ENCODE data around the gene SMAD3. TPM values are rescaled to one million over a fixed set of nuclear protein-coding genes. Genes with fewer than 3 reads are reported as not detected.

SMAD3 gene
- total and polyA plus RNA-seq, 10 of the 15 experiments (the other 5 are each of a cell fraction or from before 2014, with no cell fraction given): 5.6 to 43.2 (median 16.0) TPM

DNA sequence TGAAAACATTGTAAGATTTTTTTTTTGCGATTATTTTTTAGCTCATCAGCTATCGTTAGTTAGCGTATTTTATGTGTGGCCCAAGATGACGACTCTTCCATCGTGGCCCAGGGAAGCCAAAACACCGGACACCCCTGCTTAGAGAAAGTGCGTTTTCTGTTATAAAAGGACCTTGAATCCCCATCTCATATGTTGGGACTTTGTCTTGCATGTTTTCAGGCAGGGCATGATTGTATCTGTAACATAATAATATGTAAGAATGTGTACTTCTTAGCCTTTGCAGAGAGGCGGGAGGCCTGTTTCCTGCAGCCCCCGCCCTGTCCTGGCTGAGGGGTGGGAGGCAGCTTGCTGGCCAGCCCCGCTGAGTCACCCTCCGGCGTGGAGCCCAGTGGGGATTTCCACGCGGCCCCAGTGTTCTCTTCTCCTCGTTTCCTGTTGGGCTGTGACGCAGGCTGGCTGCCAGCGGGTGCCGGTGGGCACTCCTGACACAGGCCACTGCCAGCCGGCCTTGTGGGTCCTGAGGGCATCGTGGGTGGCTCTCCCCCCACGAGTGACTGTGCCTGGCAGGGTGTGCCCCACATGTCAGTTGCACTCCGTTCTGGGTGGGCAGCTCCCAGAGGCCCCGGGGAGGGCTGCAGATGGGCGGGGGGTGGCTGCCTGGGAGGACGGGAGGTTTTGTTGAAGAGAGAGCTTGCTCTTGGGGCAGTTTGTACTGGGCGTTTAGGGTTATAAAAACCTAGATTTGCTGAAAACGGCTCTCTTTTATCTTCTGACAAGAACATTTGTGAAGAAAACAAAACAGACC is 55.6 kb downstream of the SMAD3 start:
- Histone ChIP-seq H3K4me1 (ENCODE audit: control insufficient read depth, insufficient read depth, low read length) (peaks cover 49% of the 10 kb centered on the region), H3K9me3 (replicated peaks; ENCODE audit: control insufficient read depth, insufficient read depth, low read length) (no peaks in the 10 kb centered on the region), H4K20me1 (ENCODE audit: control insufficient read depth, insufficient read depth) (no peaks in the 10 kb centered on the region), H3K79me2 (ENCODE audit: control insufficient read depth, insufficient read depth, low read length) (peaks cover 69% of the 10 kb centered on the region), H3K36me3 (ENCODE audit: control insufficient read depth in 2 of 2, insufficient read depth in 2 of 2, low read length in 1 of 2) (peaks cover 5 to 8% of the 10 kb centered on the region in 2 experiments; a peak in 2 of 4 replicates), H3K4me3 (no peak overlapping the region), H3K4me2 (ENCODE audit: control insufficient read depth, insufficient read depth) (peak overlapping the region; percentile 64), H3K27ac (ENCODE audit: control insufficient read depth, insufficient read depth) (peak overlapping the region; percentile 58), H3K9ac (ENCODE audit: control insufficient read depth, insufficient read depth, low read length) (peak overlapping the region; percentile 27), H3K27me3 (replicated peaks in 1 of 2; ENCODE audit: control insufficient read depth in 2 of 2, insufficient read depth in 2 of 2, low read length in 1 of 2) (no peaks in the 10 kb centered on the region), H2AFZ (ENCODE audit: control insufficient read depth, low read depth, low read length) (peak overlapping the region; percentile 32; the same call in 1 of the 2 replicates)
- ATAC-seq (peak; percentile 92), DNase-seq (ENCODE audit: low read depth, low spot score) (peak; percentile 51), FAIRE-seq (no peak)
- POLR2A ChIA-PET: interaction anchor here (0.6 to 3.1 kb wide), 12 partner anchors 9 to 119 kb away, joined by 3 to 24 read pairs (median 4); no protein-coding TSS in a partner anchor
- RAD21 ChIA-PET (ENCODE audit: unreplicated experiment): interaction anchor here (0.7 to 7.2 kb wide), 16 partner anchors 8 to 55 kb away, joined by 3 to 57 read pairs (median 4); partner anchors contain the start of gene SMAD3
- BruUV-seq (replicated peaks): TSS peak; percentile 82
- WGBS (ENCODE audit: insufficient coverage, insufficient replicate concordance, low lambda C conversion rate, missing lambda C conversion rate): 4% methylated on average over 27 of the region's 27 CpGs
- SMC1A ChIA-PET (ENCODE audit: uncharacterized antibody, unreplicated experiment): interaction anchor here (0.7 to 14.1 kb wide), 12 partner anchors 12 to 717 kb away, joined by 3 to 179 read pairs (median 5); no protein-coding TSS in a partner anchor
- intact Hi-C loops (cut with micrococcal nuclease; ENCODE audit: unreplicated experiment): no loop called here
- CTCF ChIA-PET: interaction anchor here (0.8 to 3.9 kb wide), 7 partner anchors 7 to 42 kb away, joined by 3 to 14 read pairs (median 5); no protein-coding TSS in a partner anchor
- in situ Hi-C loops (cut with MboI): no loop called here
- TF ChIP-seq SREBF1 (IDR thresholded peaks at IDR 0.05; ENCODE audit: low read length): no peak
- peak; percentile 73 for TF ChIP-seq PAX5 (IDR thresholded peaks at IDR 0.05; ENCODE audit: borderline replicate concordance, low read depth, low read length)
- no peak for TF ChIP-seq ZNF384 (IDR thresholded peaks at IDR 0.05; ENCODE audit: borderline replicate concordance, low read depth, low read length)
- TF ChIP-seq EGR1 (IDR thresholded peaks at IDR 0.05; ENCODE audit: borderline replicate concordance in 1 of 2, low read depth in 2 of 2, low read length in 2 of 2): no peak
- 0 out of 4 replicates have a peak, but pooled peaks of 1 of the 2 experiments have one; percentile 30 for TF ChIP-seq SRF (IDR thresholded peaks at IDR 0.05; ENCODE audit: low read depth in 2 of 2, low read length in 2 of 2)
- TF ChIP-seq, protein P1, sequence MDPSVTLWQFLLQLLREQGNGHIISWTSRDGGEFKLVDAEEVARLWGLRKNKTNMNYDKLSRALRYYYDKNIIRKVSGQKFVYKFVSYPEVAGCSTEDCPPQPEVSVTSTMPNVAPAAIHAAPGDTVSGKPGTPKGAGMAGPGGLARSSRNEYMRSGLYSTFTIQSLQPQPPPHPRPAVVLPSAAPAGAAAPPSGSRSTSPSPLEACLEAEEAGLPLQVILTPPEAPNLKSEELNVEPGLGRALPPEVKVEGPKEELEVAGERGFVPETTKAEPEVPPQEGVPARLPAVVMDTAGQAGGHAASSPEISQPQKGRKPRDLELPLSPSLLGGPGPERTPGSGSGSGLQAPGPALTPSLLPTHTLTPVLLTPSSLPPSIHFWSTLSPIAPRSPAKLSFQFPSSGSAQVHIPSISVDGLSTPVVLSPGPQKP (IDR thresholded peaks at IDR 0.05; ENCODE audit: low read depth, low read length): no peak
- TF ChIP-seq, protein P2, sequence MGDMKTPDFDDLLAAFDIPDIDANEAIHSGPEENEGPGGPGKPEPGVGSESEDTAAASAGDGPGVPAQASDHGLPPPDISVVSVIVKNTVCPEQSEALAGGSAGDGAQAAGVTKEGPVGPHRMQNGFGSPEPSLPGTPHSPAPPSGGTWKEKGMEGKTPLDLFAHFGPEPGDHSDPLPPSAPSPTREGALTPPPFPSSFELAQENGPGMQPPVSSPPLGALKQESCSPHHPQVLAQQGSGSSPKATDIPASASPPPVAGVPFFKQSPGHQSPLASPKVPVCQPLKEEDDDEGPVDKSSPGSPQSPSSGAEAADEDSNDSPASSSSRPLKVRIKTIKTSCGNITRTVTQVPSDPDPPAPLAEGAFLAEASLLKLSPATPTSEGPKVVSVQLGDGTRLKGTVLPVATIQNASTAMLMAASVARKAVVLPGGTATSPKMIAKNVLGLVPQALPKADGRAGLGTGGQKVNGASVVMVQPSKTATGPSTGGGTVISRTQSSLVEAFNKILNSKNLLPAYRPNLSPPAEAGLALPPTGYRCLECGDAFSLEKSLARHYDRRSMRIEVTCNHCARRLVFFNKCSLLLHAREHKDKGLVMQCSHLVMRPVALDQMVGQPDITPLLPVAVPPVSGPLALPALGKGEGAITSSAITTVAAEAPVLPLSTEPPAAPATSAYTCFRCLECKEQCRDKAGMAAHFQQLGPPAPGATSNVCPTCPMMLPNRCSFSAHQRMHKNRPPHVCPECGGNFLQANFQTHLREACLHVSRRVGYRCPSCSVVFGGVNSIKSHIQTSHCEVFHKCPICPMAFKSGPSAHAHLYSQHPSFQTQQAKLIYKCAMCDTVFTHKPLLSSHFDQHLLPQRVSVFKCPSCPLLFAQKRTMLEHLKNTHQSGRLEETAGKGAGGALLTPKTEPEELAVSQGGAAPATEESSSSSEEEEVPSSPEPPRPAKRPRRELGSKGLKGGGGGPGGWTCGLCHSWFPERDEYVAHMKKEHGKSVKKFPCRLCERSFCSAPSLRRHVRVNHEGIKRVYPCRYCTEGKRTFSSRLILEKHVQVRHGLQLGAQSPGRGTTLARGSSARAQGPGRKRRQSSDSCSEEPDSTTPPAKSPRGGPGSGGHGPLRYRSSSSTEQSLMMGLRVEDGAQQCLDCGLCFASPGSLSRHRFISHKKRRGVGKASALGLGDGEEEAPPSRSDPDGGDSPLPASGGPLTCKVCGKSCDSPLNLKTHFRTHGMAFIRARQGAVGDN (IDR thresholded peaks at IDR 0.05): peak; percentile 99
- TF ChIP-seq, protein P3, sequence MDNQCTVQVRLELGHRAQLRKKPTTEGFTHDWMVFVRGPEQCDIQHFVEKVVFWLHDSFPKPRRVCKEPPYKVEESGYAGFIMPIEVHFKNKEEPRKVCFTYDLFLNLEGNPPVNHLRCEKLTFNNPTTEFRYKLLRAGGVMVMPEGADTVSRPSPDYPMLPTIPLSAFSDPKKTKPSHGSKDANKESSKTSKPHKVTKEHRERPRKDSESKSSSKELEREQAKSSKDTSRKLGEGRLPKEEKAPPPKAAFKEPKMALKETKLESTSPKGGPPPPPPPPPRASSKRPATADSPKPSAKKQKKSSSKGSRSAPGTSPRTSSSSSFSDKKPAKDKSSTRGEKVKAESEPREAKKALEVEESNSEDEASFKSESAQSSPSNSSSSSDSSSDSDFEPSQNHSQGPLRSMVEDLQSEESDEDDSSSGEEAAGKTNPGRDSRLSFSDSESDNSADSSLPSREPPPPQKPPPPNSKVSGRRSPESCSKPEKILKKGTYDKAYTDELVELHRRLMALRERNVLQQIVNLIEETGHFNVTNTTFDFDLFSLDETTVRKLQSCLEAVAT (IDR thresholded peaks at IDR 0.05): peak; percentile 90; the same call in 1 of the 2 replicates
- peak; percentile 70; the same call in 1 of the 2 replicates for TF ChIP-seq LARP7 (IDR thresholded peaks at IDR 0.05)
- no peak for TF ChIP-seq IRF4 (IDR thresholded peaks at IDR 0.05; ENCODE audit: low read depth, low read length)
- 0 out of 2 replicates have a peak, but pooled peaks have one; percentile 16 for TF ChIP-seq RFX5 (IDR thresholded peaks at IDR 0.05; ENCODE audit: low read depth, low read length)
- TF ChIP-seq RAD51 (IDR thresholded peaks at IDR 0.05): no peak
- TF ChIP-seq FOXK2 (IDR thresholded peaks at IDR 0.05): no peak
- TF ChIP-seq ZNF24 (IDR thresholded peaks at IDR 0.05): no peak
- peak; percentile 72 to 87; a peak in 3 of 4 replicates for TF ChIP-seq BHLHE40 (IDR thresholded peaks at IDR 0.05; ENCODE audit: borderline replicate concordance in 1 of 2, low read depth in 2 of 2, low read length in 1 of 2)
- no peak for TF ChIP-seq ASH2L (IDR thresholded peaks at IDR 0.05; ENCODE audit: borderline replicate concordance, low read depth)
